D721Med (cell line): ENCODE results near the gene TRPC4AP.

ENCODE experiments used
- DNase-seq: peaks from one replicate; pipeline ENCODE4 v3.0.0; 2011; ENCODE audit warnings: low spot score; ENCODE audit not compliant: insufficient read length
- FAIRE-seq: peaks from 2 replicates; lab custom pipeline; 2011; peaks lifted over from hg19 to GRCh38; lab: Jason Lieb, UNC
- CTCF ChIP-seq: IDR thresholded peaks from 2 replicates; pipeline ENCODE4 v1.5.1; 2012; ENCODE audit warnings: mild to moderate bottlenecking, control low read depth; ENCODE audit not compliant: insufficient read depth; ENCODE audit errors: missing control alignments

Gene TRPC4AP

GRCh38 chr20:34974246-34974645, 118.4 kb downstream of the TRPC4AP start:
- TF ChIP-seq CTCF, result no peak
- no peak for FAIRE-seq
- DNase-seq, result no peak

- no peak for FAIRE-seq
- no peak for TF ChIP-seq CTCF
- DNase-seq, result no peak
These were observed 120.9 kb downstream of the TRPC4AP start for GRCh38 chr20:34971561-34972235.

- no peak for FAIRE-seq
- no peak for TF ChIP-seq CTCF
- no peak for DNase-seq
These were observed 121.6 kb downstream of the TRPC4AP start for GRCh38 chr20:34970846-34971560.

GRCh38 chr20:34970193-34970840, 122.3 kb downstream of the TRPC4AP start:
- FAIRE-seq (no peak), DNase-seq (no peak)
- no peak for TF ChIP-seq CTCF

GRCh38 chr20:34968042-34968775, 124.4 kb downstream of the TRPC4AP start:
- TF ChIP-seq CTCF, result no peak
- no peak for FAIRE-seq
- DNase-seq, result no peak

- TF ChIP-seq CTCF, result no peak
- FAIRE-seq (no peak), DNase-seq (no peak)
These were observed 125.2 kb downstream of the TRPC4AP start for GRCh38 chr20:34967421-34967820.
